Measurements from ENCODE around the gene PUSL1. TPM values are rescaled to one million over a fixed set of nuclear protein-coding genes. Genes with fewer than 3 reads are reported as not detected.

Gene PUSL1
- total and polyA plus RNA-seq, 2 donors from 2014 or later, result 12.6 to 13.9 TPM

- Histone ChIP-seq H3K9ac (ENCODE audit: low read length in 3 of 3) (peak overlapping the region in 1 of 3 donors; percentile 80), H3K36me3 (ENCODE audit: control insufficient read depth in 2 of 3, insufficient read depth in 3 of 3, low read length in 3 of 3) (peaks cover 0 to 10% (median 7%) of the 10 kb centered on the region in 3 donors), H3K4me3 (ENCODE audit: low read length in 3 of 3) (peak overlapping the region; percentile 6 to 64 (median 45)), H3K27me3 (ENCODE audit: control insufficient read depth, insufficient read depth, low read length) (no peaks in the 10 kb centered on the region), H3K4me1 (ENCODE audit: control insufficient read depth in 2 of 3, insufficient read depth in 2 of 3, low read depth in 1 of 3, low read length in 3 of 3) (peaks cover 0 to 33% (median 12%) of the 10 kb centered on the region in 3 donors), H3K9me3 (ENCODE audit: control insufficient read depth in 2 of 3, insufficient read depth in 1 of 3, low read length in 3 of 3) (no peaks in the 10 kb centered on the region), H3K27ac (ENCODE audit: low read depth in 2 of 2, low read length in 2 of 2) (no peak overlapping the region)
- TF ChIP-seq CTCF (IDR thresholded peaks at IDR 0.05; ENCODE audit: borderline replicate concordance, extremely low read depth, insufficient read depth), result no peak
- no peak for FAIRE-seq
- intact Hi-C loops (cut with DNase I), result no loop called here
- peak in 2 of 5 donors; percentile 32 to 74 for DNase-seq
Measured at GRCh38 chr1:1309251-1310108, 1.1 kb downstream of the PUSL1 start.

GRCh38 chr1:1310109-1310385 is 1.6 kb downstream of the PUSL1 start:
- no peak for FAIRE-seq
- no peaks in the 10 kb centered on the region for H3K9me3 ChIP-seq (ENCODE audit: control insufficient read depth in 2 of 3, insufficient read depth in 1 of 3, low read length in 3 of 3)
- no peak overlapping the region for H3K9ac ChIP-seq (ENCODE audit: low read length in 3 of 3)
- peaks cover 0 to 28% (median 12%) of the 10 kb centered on the region in 3 donors for H3K4me1 ChIP-seq (ENCODE audit: control insufficient read depth in 2 of 3, insufficient read depth in 2 of 3, low read depth in 1 of 3, low read length in 3 of 3)
- intact Hi-C loops (cut with DNase I), result no loop called here
- H3K4me3 ChIP-seq (ENCODE audit: low read length in 3 of 3), result no peak overlapping the region
- no peak for TF ChIP-seq CTCF (IDR thresholded peaks at IDR 0.05; ENCODE audit: borderline replicate concordance, extremely low read depth, insufficient read depth)
- DNase-seq, result no peak
- no peak overlapping the region for H3K27ac ChIP-seq (ENCODE audit: low read depth in 2 of 2, low read length in 2 of 2)
- H3K27me3 ChIP-seq (ENCODE audit: control insufficient read depth, insufficient read depth, low read length), result no peaks in the 10 kb centered on the region
- peaks cover 0 to 15% (median 11%) of the 10 kb centered on the region in 3 donors for H3K36me3 ChIP-seq (ENCODE audit: control insufficient read depth in 2 of 3, insufficient read depth in 3 of 3, low read length in 3 of 3)

GRCh38 chr1:1310476-1311053 is 2.2 kb downstream of the PUSL1 start:
- H3K9ac ChIP-seq (ENCODE audit: low read length in 3 of 3), result no peak overlapping the region
- DNase-seq (no peak), FAIRE-seq (no peak)

More at GRCh38 chr1:1310476-1311053, 2.2 kb downstream of the PUSL1 start:
- Histone ChIP-seq H3K4me3 (ENCODE audit: low read length in 3 of 3) (no peak overlapping the region), H3K27me3 (ENCODE audit: control insufficient read depth, insufficient read depth, low read length) (no peaks in the 10 kb centered on the region), H3K36me3 (ENCODE audit: control insufficient read depth in 2 of 3, insufficient read depth in 3 of 3, low read length in 3 of 3) (peaks cover 0 to 15% (median 11%) of the 10 kb centered on the region in 3 donors), H3K4me1 (ENCODE audit: control insufficient read depth in 2 of 3, insufficient read depth in 2 of 3, low read depth in 1 of 3, low read length in 3 of 3) (peaks cover 0 to 23% (median 12%) of the 10 kb centered on the region in 3 donors), H3K9me3 (ENCODE audit: control insufficient read depth in 2 of 3, insufficient read depth in 1 of 3, low read length in 3 of 3) (no peaks in the 10 kb centered on the region), H3K27ac (ENCODE audit: low read depth in 2 of 2, low read length in 2 of 2) (no peak overlapping the region)
- TF ChIP-seq CTCF (IDR thresholded peaks at IDR 0.05; ENCODE audit: borderline replicate concordance, extremely low read depth, insufficient read depth), result no peak
- intact Hi-C loops (cut with DNase I), result no loop called here

All from kidney (tissue), 14 donors.